MCF 10A (cell line): ENCODE results near the gene RNU6-9. TPM values are rescaled to one million over a fixed set of nuclear protein-coding genes. Genes with fewer than 3 reads are reported as not detected.

Source experiments
- BruUV-seq: library from RNA; stranded (reverse); fragments of 400-500 nt; replicated peaks from 2 replicates; lab custom pipeline; 2021; lab: Mats Ljungman, UMichigan
- CTCF ChIA-PET: fragments of 300-600 bp; sonication (Branson Sonifier 250); formaldehyde crosslinking; extraction: SDS; loops from one replicate; lab custom pipeline; 2021; ENCODE audit warnings: antibody characterized with exemption, inconsistent platforms; lab: Yijun Ruan, JAX
- POLR2A ChIA-PET: fragments of 300-600, 350-650 bp; sonication (Branson Sonifier 250); formaldehyde crosslinking; extraction: SDS; loops from one replicate; lab custom pipeline; 2020; ENCODE audit warnings: antibody characterized with exemption, inconsistent platforms; lab: Yijun Ruan, JAX
- DNase-seq: peaks from one replicate; pipeline ENCODE4 v3.0.0-alpha.2; 2018; ENCODE audit not compliant: unreplicated experiment
- H3K27ac Mint-ChIP-seq: one replicate; pipeline ENCODE4 v1.8.0; 2022; ENCODE audit warnings: mild to moderate bottlenecking, low read depth, mixed read lengths; ENCODE audit not compliant: unreplicated experiment
- H3K27me3 Mint-ChIP-seq: one replicate; pipeline ENCODE4 v1.8.0; 2022; ENCODE audit warnings: mixed read lengths; ENCODE audit not compliant: insufficient read depth, unreplicated experiment
- H3K36me3 Mint-ChIP-seq: one replicate; pipeline ENCODE4 v1.8.0; 2022; ENCODE audit warnings: mild to moderate bottlenecking, moderate library complexity, mixed read lengths; ENCODE audit not compliant: insufficient read depth, unreplicated experiment
- H3K4me1 Mint-ChIP-seq: one replicate; pipeline ENCODE4 v1.8.0; 2022; ENCODE audit warnings: mixed read lengths; ENCODE audit not compliant: insufficient read depth, unreplicated experiment
- H3K4me3 Mint-ChIP-seq: one replicate; pipeline ENCODE4 v1.8.0; 2022; ENCODE audit warnings: mild to moderate bottlenecking, moderate library complexity, mixed read lengths; ENCODE audit not compliant: unreplicated experiment
- H3K9me3 Mint-ChIP-seq: one replicate; pipeline ENCODE4 v1.8.0; 2022; ENCODE audit warnings: mixed read lengths; ENCODE audit not compliant: unreplicated experiment
- CTCF ChIP-seq: fragments of 200-600 bp; IDR thresholded peaks from one replicate; pipeline ENCODE4 v1.8.0; 2022; ENCODE audit warnings: antibody characterized with exemption, mild to moderate bottlenecking; ENCODE audit not compliant: unreplicated experiment
- intact Hi-C: fragments of 100-400 bp; cut with micrococcal nuclease; formaldehyde crosslinking; loops from 2 replicates; pipeline ENCODE4 v1.14.1; 2022
- total RNA-seq: library from RNA; stranded (reverse); gene quantifications from 2 replicates; pipeline ENCODE4 v1.2.3, GENCODE V29; 2022

Gene RNU6-9
- total RNA-seq, 1 experiment from 2014 or later = not detected

- ChIA-PET POLR2A (interaction anchor here (0.7 to 1.1 kb wide), 4 partner anchors 13 to 46 kb away, joined by 3 read pairs; no protein-coding TSS in a partner anchor), CTCF (interaction anchor here (0.6 kb wide), 1 partner anchor 404 kb away, joined by 3 read pairs; no protein-coding TSS in a partner anchor)
- no peaks in the 10 kb centered on the region for H3K9me3 Mint-ChIP-seq
- peak; percentile 57 for DNase-seq
- no peak for TF ChIP-seq CTCF
- no peak overlapping the region for H3K27ac Mint-ChIP-seq
- intact Hi-C loops = no loop called here
- no peak overlapping the region for H3K4me3 Mint-ChIP-seq
- no TSS peak for BruUV-seq
- peaks cover 8% of the 10 kb centered on the region for H3K36me3 Mint-ChIP-seq
- H3K4me1 Mint-ChIP-seq = peaks cover 5% of the 10 kb centered on the region
- H3K27me3 Mint-ChIP-seq = no peaks in the 10 kb centered on the region
Observed at GRCh38 chr19:862581-863314, 30.5 kb upstream of the RNU6-9 start.

- Mint-ChIP-seq H3K27me3 (no peaks in the 10 kb centered on the region), H3K27ac (no peak overlapping the region), H3K36me3 (peaks cover 12% of the 10 kb centered on the region), H3K4me1 (peaks cover 5% of the 10 kb centered on the region), H3K4me3 (no peak overlapping the region), H3K9me3 (no peaks in the 10 kb centered on the region)
- intact Hi-C loops = no loop called here
- CTCF ChIA-PET = interaction anchor here (0.6 to 0.8 kb wide), 2 partner anchors 60 to 403 kb away, joined by 3 to 5 read pairs; no protein-coding TSS in a partner anchor
- BruUV-seq = no TSS peak
- TF ChIP-seq CTCF = no peak
- POLR2A ChIA-PET = interaction anchor here (0.6 to 1.1 kb wide), 5 partner anchors 13 to 65 kb away, joined by 3 read pairs; no protein-coding TSS in a partner anchor
- DNase-seq = no peak
Observed at GRCh38 chr19:863315-863620, 30.0 kb upstream of the RNU6-9 start.

- no peak overlapping the region for H3K27ac Mint-ChIP-seq
- no peak for TF ChIP-seq CTCF
- ChIA-PET CTCF (no interaction called here), POLR2A (no interaction called here)
- no peaks in the 10 kb centered on the region for H3K9me3 Mint-ChIP-seq
- no peaks in the 10 kb centered on the region for H3K27me3 Mint-ChIP-seq
- H3K4me3 Mint-ChIP-seq = no peak overlapping the region
- H3K4me1 Mint-ChIP-seq = peaks cover 20% of the 10 kb centered on the region
- intact Hi-C loops = no loop called here
- DNase-seq = no peak
- H3K36me3 Mint-ChIP-seq = peaks cover 26% of the 10 kb centered on the region
- BruUV-seq = no TSS peak
Observed at GRCh38 chr19:866769-867300, 26.4 kb upstream of the RNU6-9 start.

- ChIA-PET POLR2A (no interaction called here), CTCF (no interaction called here)
- Mint-ChIP-seq H3K4me1 (peaks cover 25% of the 10 kb centered on the region), H3K9me3 (no peaks in the 10 kb centered on the region), H3K27ac (no peak overlapping the region), H3K36me3 (peaks cover 26% of the 10 kb centered on the region), H3K4me3 (no peak overlapping the region), H3K27me3 (no peaks in the 10 kb centered on the region)
- no peak for DNase-seq
- BruUV-seq = no TSS peak
- intact Hi-C loops = no loop called here
- TF ChIP-seq CTCF = no peak
Observed at GRCh38 chr19:867301-867793, 25.9 kb upstream of the RNU6-9 start.
